Measurements from ENCODE around the gene THOC6.

The THOC6 gene

DNA sequence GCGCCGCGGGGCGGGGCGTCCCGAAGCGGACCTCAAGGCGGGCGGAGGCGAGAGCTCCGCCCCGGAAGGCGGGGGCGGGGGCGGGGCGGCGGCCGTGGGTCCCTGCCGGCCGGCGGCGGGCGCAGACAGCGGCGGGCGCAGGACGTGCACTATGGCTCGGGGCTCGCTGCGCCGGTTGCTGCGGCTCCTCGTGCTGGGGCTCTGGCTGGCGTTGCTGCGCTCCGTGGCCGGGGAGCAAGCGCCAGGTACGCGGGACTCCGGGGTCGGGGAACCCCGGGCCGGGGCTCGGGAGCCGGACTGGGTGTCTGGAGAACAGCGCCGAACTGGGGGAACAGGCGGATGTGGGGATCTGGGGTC lies 3.6 kb upstream of the THOC6 start, which contains the start of gene TNFRSF12A:
Gene TNFRSF12A, plus strand, starts transcription at position 122 of the 357 bp plus-strand sequence. Its CDS starts 30 bp downstream, at position 152.
- H3F3A ChIP-seq (ENCODE audit: insufficient read depth, low read length), result 0 out of 2 replicates have a peak, but pooled peaks cover 7% of the 10 kb centered on the region
- H3K27me3 ChIP-seq (replicated peaks; ENCODE audit: insufficient read depth, low read length), result peaks cover 36% of the 10 kb centered on the region
- H2AFZ ChIP-seq (ENCODE audit: low read length), result peak within 1 kb of the TSS; percentile 80
- no peaks in the 10 kb centered on the region for H4K20me1 ChIP-seq (ENCODE audit: insufficient read depth, low read length)
- no peak within 1 kb of the TSS for H3K27ac ChIP-seq (ENCODE audit: low read length)
- H3K4me3 ChIP-seq (ENCODE audit: low read length), result peak within 1 kb of the TSS; percentile 66
- H3K4me2 ChIP-seq (ENCODE audit: low read depth, low read length), result peak within 1 kb of the TSS; percentile 91
- no peaks in the 10 kb centered on the region for H3K79me2 ChIP-seq (ENCODE audit: low read length)
- TF ChIP-seq CTCF (IDR thresholded peaks at IDR 0.05; ENCODE audit: low read length), result no peak
- TF ChIP-seq EZH2 (optimal IDR thresholded peaks at IDR 0.05; ENCODE audit: low read depth, low read length), result no peak
- no peak for TF ChIP-seq EZH2phosphoT487 (IDR thresholded peaks at IDR 0.05; ENCODE audit: low read length)
- H3K36me3 ChIP-seq (replicated peaks; ENCODE audit: insufficient read depth, low read length), result no peaks in the 10 kb centered on the region
- H3K4me1 ChIP-seq (ENCODE audit: low read length), result 0 out of 2 replicates have a peak, but pooled peaks cover 4% of the 10 kb centered on the region
- no peaks in the 10 kb centered on the region for H3K9me3 ChIP-seq (replicated peaks; ENCODE audit: insufficient read depth, low read length)
- DNase-seq, result peak; percentile 83
- no peaks in the 10 kb centered on the region for H3K9me2 ChIP-seq (replicated peaks; ENCODE audit: insufficient read depth, low read length)
- H3K9ac ChIP-seq (ENCODE audit: low read length), result peak within 1 kb of the TSS; percentile 6; the same call in 1 of the 2 replicates

DNA sequence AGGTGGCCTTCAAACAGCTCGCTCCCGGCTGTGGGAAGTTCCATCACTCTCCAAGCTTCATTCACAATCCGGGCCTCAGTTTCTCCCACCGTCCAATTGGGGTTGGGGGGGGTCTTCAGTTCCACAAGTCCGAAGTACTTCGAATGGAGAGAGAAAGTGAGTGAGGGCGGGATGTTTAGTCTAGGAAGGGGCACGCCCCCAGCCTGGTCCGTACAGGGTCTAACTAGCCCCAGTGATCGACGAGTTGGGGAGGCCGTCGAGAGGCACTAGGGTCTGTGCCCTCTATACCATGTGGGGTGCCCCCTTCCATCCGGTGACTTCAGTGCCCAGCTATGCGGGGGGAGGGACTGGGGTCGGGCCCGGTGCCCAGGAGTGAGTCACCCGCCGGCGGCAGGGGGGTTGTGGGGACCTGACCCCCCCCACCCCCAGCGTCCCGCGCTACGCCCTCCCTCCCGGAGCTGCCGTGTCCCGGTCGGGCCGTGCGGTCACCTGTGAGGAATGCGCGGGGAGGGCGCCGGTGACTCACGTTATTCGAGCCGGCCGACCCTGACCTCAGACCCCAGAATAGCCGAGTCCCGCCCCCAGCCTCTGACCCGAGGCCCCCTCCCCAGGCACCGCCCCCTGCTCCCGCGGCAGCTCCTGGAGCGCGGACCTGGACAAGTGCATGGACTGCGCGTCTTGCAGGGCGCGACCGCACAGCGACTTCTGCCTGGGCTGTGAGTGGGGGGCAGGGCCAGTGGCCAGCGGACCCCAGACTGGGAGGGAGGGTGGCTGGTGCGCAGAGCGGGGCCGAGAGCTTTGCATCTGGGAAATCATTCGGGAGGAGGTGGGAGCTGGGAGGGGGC lies 3.0 kb upstream of the THOC6 start:
- Histone ChIP-seq H3F3A (ENCODE audit: insufficient read depth, low read length) (0 out of 2 replicates have a peak, but pooled peaks cover 7% of the 10 kb centered on the region), H3K4me3 (ENCODE audit: low read length) (peak overlapping the region; percentile 66), H4K20me1 (ENCODE audit: insufficient read depth, low read length) (no peaks in the 10 kb centered on the region), H3K79me2 (ENCODE audit: low read length) (no peaks in the 10 kb centered on the region), H3K36me3 (replicated peaks; ENCODE audit: insufficient read depth, low read length) (no peaks in the 10 kb centered on the region), H3K4me2 (ENCODE audit: low read depth, low read length) (peak overlapping the region; percentile 91), H3K9me3 (replicated peaks; ENCODE audit: insufficient read depth, low read length) (no peaks in the 10 kb centered on the region), H3K9me2 (replicated peaks; ENCODE audit: insufficient read depth, low read length) (no peaks in the 10 kb centered on the region), H3K4me1 (ENCODE audit: low read length) (0 out of 2 replicates have a peak, but pooled peaks cover 4% of the 10 kb centered on the region), H3K9ac (ENCODE audit: low read length) (no peak overlapping the region; the same call in 1 of the 2 replicates), H3K27ac (ENCODE audit: low read length) (no peak overlapping the region), H3K27me3 (replicated peaks; ENCODE audit: insufficient read depth, low read length) (peaks cover 30% of the 10 kb centered on the region), H2AFZ (ENCODE audit: low read length) (peak overlapping the region; percentile 64)
- peak; percentile 11 for DNase-seq
- no peak for TF ChIP-seq EZH2phosphoT487 (IDR thresholded peaks at IDR 0.05; ENCODE audit: low read length)
- TF ChIP-seq CTCF (IDR thresholded peaks at IDR 0.05; ENCODE audit: low read length), result no peak
- TF ChIP-seq EZH2 (optimal IDR thresholded peaks at IDR 0.05; ENCODE audit: low read depth, low read length), result no peak

DNA sequence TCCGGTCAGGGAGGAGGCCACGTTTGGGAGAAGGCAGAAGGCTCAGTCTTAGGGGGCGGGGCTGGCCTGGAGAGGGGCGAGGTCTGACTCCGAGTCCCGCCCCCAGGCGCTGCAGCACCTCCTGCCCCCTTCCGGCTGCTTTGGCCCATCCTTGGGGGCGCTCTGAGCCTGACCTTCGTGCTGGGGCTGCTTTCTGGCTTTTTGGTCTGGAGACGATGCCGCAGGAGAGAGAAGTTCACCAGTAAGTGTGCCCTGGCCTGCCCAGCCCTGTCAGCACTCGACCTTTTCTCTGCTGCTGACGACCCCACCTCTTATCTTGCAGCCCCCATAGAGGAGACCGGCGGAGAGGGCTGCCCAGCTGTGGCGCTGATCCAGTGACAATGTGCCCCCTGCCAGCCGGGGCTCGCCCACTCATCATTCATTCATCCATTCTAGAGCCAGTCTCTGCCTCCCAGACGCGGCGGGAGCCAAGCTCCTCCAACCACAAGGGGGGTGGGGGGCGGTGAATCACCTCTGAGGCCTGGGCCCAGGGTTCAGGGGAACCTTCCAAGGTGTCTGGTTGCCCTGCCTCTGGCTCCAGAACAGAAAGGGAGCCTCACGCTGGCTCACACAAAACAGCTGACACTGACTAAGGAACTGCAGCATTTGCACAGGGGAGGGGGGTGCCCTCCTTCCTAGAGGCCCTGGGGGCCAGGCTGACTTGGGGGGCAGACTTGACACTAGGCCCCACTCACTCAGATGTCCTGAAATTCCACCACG lies 2.2 kb upstream of the THOC6 start:
- Histone ChIP-seq H3K4me1 (ENCODE audit: low read length) (0 out of 2 replicates have a peak, but pooled peaks cover 4% of the 10 kb centered on the region), H3K27ac (ENCODE audit: low read length) (no peak overlapping the region)

More for the DNA sequence above, 2.2 kb upstream of the THOC6 start:
- no peaks in the 10 kb centered on the region for H3K9me2 ChIP-seq (replicated peaks; ENCODE audit: insufficient read depth, low read length)
- H3K4me2 ChIP-seq (ENCODE audit: low read depth, low read length), result no peak overlapping the region
- no peaks in the 10 kb centered on the region for H3K36me3 ChIP-seq (replicated peaks; ENCODE audit: insufficient read depth, low read length)
- 0 out of 2 replicates have a peak, but pooled peaks cover 7% of the 10 kb centered on the region for H3F3A ChIP-seq (ENCODE audit: insufficient read depth, low read length)
- DNase-seq, result no peak
- no peaks in the 10 kb centered on the region for H3K79me2 ChIP-seq (ENCODE audit: low read length)
- no peaks in the 10 kb centered on the region for H4K20me1 ChIP-seq (ENCODE audit: insufficient read depth, low read length)
- peaks cover 25% of the 10 kb centered on the region for H3K27me3 ChIP-seq (replicated peaks; ENCODE audit: insufficient read depth, low read length)
- no peaks in the 10 kb centered on the region for H3K9me3 ChIP-seq (replicated peaks; ENCODE audit: insufficient read depth, low read length)
- no peak overlapping the region for H3K9ac ChIP-seq (ENCODE audit: low read length)
- no peak for TF ChIP-seq CTCF (IDR thresholded peaks at IDR 0.05; ENCODE audit: low read length)
- no peak for TF ChIP-seq EZH2phosphoT487 (IDR thresholded peaks at IDR 0.05; ENCODE audit: low read length)
- TF ChIP-seq EZH2 (optimal IDR thresholded peaks at IDR 0.05; ENCODE audit: low read depth, low read length), result no peak
- H3K4me3 ChIP-seq (ENCODE audit: low read length), result no peak overlapping the region
- no peak overlapping the region for H2AFZ ChIP-seq (ENCODE audit: low read length)
